Measurements from ENCODE around the gene FCMR.

The FCMR gene

DNA sequence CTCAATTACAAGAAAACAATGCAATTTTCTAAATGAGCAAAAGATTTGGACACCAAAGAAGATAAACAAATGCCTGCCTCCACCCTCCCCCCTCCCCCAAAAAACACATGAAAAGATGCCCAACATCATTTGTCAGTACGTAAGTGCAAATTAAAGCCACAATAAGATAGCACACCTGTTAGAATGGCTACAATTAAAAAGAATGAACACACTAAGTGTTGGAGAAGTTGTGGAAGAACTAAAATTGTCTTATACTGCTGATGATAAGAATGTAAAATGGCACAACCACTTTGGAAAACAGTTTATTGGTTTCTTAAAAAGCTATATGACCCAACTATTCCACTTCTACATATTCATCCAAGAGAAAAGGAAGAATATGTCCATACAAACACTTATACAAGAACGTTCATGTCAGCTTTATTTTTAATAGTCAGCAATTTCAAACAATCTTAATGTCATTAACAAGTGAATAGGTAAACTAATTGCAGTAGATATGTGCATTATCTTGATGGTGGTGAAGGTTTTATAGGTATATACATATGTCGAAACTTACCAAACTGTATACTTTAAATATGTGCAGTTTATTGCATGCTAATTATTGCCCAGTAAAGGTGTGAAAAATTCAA is 45.9 kb downstream of the FCMR start:
- no peak overlapping the region for H3K4me3 Mint-ChIP-seq

DNA sequence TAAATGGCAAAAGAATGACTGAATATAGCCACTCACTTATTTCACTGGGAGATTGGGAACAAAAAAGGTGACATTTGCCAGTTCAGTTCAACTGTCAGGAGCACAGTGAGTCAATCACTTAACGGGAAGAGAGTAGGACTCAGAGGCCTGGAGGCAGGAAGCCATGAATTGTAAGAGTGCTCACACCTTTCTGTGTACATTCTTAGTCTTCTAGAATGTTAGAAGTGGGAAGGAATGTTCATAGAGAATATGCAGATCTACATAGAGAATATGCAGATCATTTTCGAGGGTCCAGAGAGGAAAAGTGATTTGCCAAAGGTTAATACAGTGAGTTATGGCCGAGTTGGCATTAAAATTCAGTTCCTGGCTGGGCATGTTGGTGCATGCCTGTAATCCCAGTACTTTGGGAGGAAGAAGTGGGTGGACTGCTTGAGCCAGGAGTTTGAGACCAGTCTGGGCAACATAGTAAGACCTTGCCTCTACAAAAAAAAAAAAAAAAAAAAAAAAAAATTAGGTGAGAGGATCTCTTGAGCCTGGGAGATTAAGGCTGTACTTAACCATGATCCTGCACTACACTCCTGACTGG is 48.0 kb downstream of the FCMR start:
- no peak overlapping the region for H3K4me3 Mint-ChIP-seq

More for the DNA sequence above, 45.9 kb downstream of the FCMR start:
- TF ChIP-seq, protein P1, sequence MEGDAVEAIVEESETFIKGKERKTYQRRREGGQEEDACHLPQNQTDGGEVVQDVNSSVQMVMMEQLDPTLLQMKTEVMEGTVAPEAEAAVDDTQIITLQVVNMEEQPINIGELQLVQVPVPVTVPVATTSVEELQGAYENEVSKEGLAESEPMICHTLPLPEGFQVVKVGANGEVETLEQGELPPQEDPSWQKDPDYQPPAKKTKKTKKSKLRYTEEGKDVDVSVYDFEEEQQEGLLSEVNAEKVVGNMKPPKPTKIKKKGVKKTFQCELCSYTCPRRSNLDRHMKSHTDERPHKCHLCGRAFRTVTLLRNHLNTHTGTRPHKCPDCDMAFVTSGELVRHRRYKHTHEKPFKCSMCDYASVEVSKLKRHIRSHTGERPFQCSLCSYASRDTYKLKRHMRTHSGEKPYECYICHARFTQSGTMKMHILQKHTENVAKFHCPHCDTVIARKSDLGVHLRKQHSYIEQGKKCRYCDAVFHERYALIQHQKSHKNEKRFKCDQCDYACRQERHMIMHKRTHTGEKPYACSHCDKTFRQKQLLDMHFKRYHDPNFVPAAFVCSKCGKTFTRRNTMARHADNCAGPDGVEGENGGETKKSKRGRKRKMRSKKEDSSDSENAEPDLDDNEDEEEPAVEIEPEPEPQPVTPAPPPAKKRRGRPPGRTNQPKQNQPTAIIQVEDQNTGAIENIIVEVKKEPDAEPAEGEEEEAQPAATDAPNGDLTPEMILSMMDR (IDR thresholded peaks at IDR 0.05): no peak
- Mint-ChIP-seq H3K27ac (no peak overlapping the region), H3K27me3 (ENCODE audit: low read depth, poor library complexity) (peaks cover 3% of the 10 kb centered on the region), H3K9me3 (peaks cover 58% of the 10 kb centered on the region), H3K36me3 (ENCODE audit: low read depth) (no peaks in the 10 kb centered on the region), H3K4me1 (no peaks in the 10 kb centered on the region)
- DNase-seq: no peak

DNA sequence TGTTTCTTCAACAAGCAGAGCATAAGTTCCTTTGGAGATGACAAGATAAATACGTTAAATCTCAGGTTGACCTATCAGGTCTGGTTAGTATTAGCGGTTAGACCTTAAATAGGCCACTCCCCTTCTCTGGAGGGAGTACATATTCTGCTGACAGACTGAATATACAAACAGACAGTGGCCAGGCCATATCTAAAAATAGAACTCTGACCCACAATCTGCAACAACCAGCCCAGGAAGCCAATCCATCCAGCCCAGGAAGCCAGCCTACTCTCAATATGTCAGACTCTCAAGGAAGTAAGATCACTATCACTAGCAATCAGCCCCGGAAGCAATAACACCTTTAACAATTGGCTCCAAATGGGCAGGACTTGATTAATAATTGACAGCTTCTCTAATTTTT is 49.6 kb downstream of the FCMR start:
- TF ChIP-seq, protein P1 (IDR thresholded peaks at IDR 0.05): no peak
- H3K36me3 Mint-ChIP-seq (ENCODE audit: low read depth): no peaks in the 10 kb centered on the region
- no peak overlapping the region for H3K27ac Mint-ChIP-seq
- no peak for DNase-seq
- no peak overlapping the region for H3K4me3 Mint-ChIP-seq
- H3K9me3 Mint-ChIP-seq: peaks cover 25% of the 10 kb centered on the region
- peaks cover 37% of the 10 kb centered on the region for H3K27me3 Mint-ChIP-seq (ENCODE audit: low read depth, poor library complexity)
- no peaks in the 10 kb centered on the region for H3K4me1 Mint-ChIP-seq

More for the DNA sequence above, 48.0 kb downstream of the FCMR start:
- no peak for DNase-seq
- TF ChIP-seq, protein P1 (IDR thresholded peaks at IDR 0.05): no peak
- Mint-ChIP-seq H3K9me3 (peaks cover 41% of the 10 kb centered on the region), H3K36me3 (ENCODE audit: low read depth) (no peaks in the 10 kb centered on the region), H3K27ac (no peak overlapping the region), H3K27me3 (ENCODE audit: low read depth, poor library complexity) (peaks cover 24% of the 10 kb centered on the region), H3K4me1 (no peaks in the 10 kb centered on the region)

DNA sequence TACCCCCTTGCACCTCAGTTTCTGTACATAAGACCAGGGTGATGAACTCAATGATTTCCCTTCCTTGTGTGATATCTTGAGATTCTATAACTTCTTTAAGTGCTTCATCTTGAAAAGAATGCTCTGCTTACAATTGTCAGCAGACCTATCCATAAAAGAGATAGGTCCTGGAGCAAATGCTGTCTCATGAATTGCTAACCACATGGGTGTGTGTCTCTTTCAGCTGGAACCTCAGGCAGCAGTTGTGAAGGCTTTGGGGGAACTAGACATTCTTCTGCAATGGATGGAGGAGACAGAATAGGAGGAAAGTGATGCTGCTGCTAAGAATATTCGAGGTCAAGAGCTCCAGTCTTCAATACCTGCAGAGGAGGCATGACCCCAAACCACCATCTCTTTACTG is 53.5 kb downstream of the FCMR start:
- Mint-ChIP-seq H3K27ac (no peak overlapping the region), H3K4me3 (no peak overlapping the region), H3K36me3 (ENCODE audit: low read depth) (no peaks in the 10 kb centered on the region), H3K4me1 (peaks cover 1% of the 10 kb centered on the region), H3K27me3 (ENCODE audit: low read depth, poor library complexity) (peaks cover 53% of the 10 kb centered on the region), H3K9me3 (peaks cover 3% of the 10 kb centered on the region)
- TF ChIP-seq, protein P1 (IDR thresholded peaks at IDR 0.05): no peak
- no peak for DNase-seq

DNA sequence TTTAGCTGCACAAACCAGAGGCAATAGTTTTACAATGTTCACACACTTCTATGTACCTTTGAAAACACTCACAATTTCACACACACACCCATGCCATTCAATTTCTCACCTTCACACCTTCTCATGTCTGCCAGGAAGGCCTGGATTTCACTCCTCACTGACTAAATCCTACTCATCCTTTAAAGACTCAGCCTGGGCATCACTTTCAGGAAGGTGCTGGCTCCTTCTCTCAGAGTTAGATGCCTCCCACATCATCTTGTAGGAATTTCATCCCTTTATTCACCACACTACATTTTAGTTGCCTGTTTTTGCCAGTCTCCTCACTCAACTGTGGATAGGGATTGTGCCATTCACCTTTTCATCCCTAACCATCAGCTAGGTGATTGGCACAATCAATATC is 54.0 kb downstream of the FCMR start:
- H3K4me3 Mint-ChIP-seq: no peak overlapping the region

More for the DNA sequence above, 54.0 kb downstream of the FCMR start:
- no peak overlapping the region for H3K27ac Mint-ChIP-seq
- TF ChIP-seq, protein P1 (IDR thresholded peaks at IDR 0.05): no peak
- peaks cover 58% of the 10 kb centered on the region for H3K27me3 Mint-ChIP-seq (ENCODE audit: low read depth, poor library complexity)
- peaks cover 7% of the 10 kb centered on the region for H3K4me1 Mint-ChIP-seq
- H3K9me3 Mint-ChIP-seq: peaks cover 3% of the 10 kb centered on the region
- DNase-seq: no peak
- no peaks in the 10 kb centered on the region for H3K36me3 Mint-ChIP-seq (ENCODE audit: low read depth)
